Kidney epithelial cell (primary cell): ENCODE measurements around the gene NMNAT3. TPM values are rescaled to one million over a fixed set of nuclear protein-coding genes. Genes with fewer than 3 reads are reported as not detected.

Source experiments
- DNase-seq: peaks from one replicate; pipeline ENCODE4 v3.0.0-alpha.2; 2010; ENCODE audit warnings: low read depth
- H3K27me3 ChIP-seq: 2 replicates; pipeline ENCODE4 v1.6.0; 2011; ENCODE audit warnings: low read length; ENCODE audit not compliant: control insufficient read depth, insufficient read depth
- H3K36me3 ChIP-seq: 2 replicates; pipeline ENCODE4 v1.5.1; 2011; ENCODE audit warnings: low read length; ENCODE audit not compliant: control insufficient read depth, insufficient read depth
- H3K4me3 ChIP-seq: 2 replicates; pipeline ENCODE4 v1.5.1; 2011; ENCODE audit warnings: low read depth, mild to moderate bottlenecking, control low read depth, low read length
- CTCF ChIP-seq: IDR thresholded peaks from 2 replicates; pipeline ENCODE4 v1.5.1; 2011; ENCODE audit warnings: mild to moderate bottlenecking, moderate library complexity, low read length, control low read depth, inconsistent platforms; ENCODE audit not compliant: insufficient read depth, poor library complexity, severe bottlenecking
- total RNA-seq: library from RNA; depleted of rRNA; stranded (reverse); fragments of >200 nt; gene quantifications from 2 replicates; pipeline ENCODE4 v1.2.3, GENCODE V29; 2015

NMNAT3 gene
- total RNA-seq, 1 donor from 2014 or later = 8.6 TPM

GRCh38 chr3:139572847-139573672 lies 104.7 kb downstream of the NMNAT3 start:
- no peak for DNase-seq
- no peak for TF ChIP-seq CTCF

DNA sequence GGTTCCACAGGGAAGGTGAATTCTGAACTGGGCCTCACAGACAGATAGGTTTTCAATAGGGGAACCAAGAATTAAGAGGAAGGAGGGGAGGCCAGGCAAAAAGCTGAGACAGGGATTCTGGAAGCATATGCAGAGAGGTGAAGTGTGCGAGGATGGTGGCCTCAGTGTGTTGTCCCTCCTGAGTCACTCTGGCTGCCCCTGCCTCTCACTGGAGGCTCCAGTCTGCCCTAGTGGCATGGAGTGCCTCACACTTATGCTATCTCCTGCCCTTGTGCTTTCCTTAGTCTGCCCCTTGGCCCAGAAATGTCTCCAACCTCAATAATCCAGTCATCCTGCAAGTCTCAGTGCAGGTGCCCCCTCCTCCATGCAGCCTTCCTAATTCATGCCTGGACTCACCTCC lies 106.1 kb downstream of the NMNAT3 start:
- Histone ChIP-seq H3K4me3 (no peak overlapping the region), H3K36me3 (no peaks in the 10 kb centered on the region), H3K27me3 (no peaks in the 10 kb centered on the region)
- no peak for TF ChIP-seq CTCF
- DNase-seq = no peak

More at GRCh38 chr3:139572847-139573672, 104.7 kb downstream of the NMNAT3 start:
- H3K36me3 ChIP-seq = no peaks in the 10 kb centered on the region
- H3K4me3 ChIP-seq = no peak overlapping the region
- H3K27me3 ChIP-seq = no peaks in the 10 kb centered on the region

DNA sequence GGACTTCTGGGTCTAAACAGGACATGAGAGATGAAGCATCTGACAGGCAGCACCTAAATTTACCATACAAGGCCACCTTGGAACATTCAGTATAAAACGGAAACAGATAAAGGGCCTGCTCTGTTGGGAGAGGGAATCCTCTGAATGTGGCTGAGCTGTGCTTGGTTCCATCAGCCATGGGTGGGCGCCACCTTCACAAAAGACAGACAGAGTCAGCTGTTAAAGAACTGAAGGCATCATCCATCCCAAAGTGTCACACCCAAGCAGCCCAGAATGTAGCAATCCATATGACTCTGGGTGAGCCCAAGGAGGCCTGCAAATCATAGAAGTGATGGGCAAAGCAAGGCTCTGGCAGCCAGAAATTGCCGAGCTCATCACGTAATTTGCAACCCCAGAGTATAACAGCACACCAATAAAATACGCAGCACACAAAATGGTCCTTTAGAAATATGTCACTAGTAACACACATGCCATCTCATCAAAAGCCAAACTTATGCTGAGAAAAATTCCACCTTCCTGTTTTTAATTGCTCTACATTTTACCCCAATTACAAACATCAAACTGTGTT lies 113.4 kb downstream of the NMNAT3 start:
- H3K27me3 ChIP-seq = no peaks in the 10 kb centered on the region
- H3K4me3 ChIP-seq = no peak overlapping the region
- no peak for DNase-seq
- H3K36me3 ChIP-seq = no peaks in the 10 kb centered on the region
- TF ChIP-seq CTCF = peak; percentile 80

- no peak for DNase-seq
- TF ChIP-seq CTCF = peak; percentile 84
- Histone ChIP-seq H3K27me3 (no peaks in the 10 kb centered on the region), H3K4me3 (no peak overlapping the region), H3K36me3 (no peaks in the 10 kb centered on the region)
Observed at GRCh38 chr3:139561959-139562676, 115.7 kb downstream of the NMNAT3 start.

DNA sequence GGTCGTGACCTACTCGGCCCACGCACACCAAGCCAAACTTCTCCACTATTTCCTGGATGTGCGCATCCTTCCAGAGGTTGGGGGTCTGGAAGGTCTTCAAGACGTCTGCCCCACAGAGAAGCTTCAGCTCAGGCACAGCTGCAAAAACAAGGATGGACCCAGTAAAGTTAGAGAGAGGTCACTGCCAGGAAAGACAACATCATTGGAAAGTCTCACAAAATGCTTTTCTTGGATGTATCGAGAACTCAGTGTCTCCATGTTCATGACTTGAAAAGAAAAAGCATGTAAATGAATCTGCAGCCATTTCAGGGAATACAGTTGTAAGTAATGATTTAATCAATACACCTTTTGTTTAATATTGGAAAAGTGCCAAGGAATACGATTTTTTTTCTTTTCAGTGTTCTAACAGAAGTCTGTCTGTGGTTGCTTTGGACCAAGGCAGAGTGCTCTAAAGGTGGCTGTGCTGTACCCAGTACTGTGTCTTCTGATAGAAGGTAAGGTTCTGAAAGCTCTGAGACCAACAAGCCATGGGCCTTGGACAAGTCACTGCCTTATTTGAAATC lies 116.4 kb downstream of the NMNAT3 start:
- no peaks in the 10 kb centered on the region for H3K27me3 ChIP-seq
- no peaks in the 10 kb centered on the region for H3K36me3 ChIP-seq
- TF ChIP-seq CTCF = no peak
- DNase-seq = no peak
- no peak overlapping the region for H3K4me3 ChIP-seq
